NCI-H446 (cell line): Measurements from ENCODE around the gene VIPR2.
"Not testable (repeated sequence)": the region's sequence is repeated elsewhere in the genome, so short reads cannot be mapped to it uniquely, and the experiment has no call there.

Experiments
- DNase-seq, 2 experiments: peaks; one replicate each; lab custom pipeline; 2025; lab: John Stamatoyannopoulos, UW

Gene VIPR2

GRCh38 chr7:159103382-159104187 is 41.1 kb downstream of the VIPR2 start:
- no peak for DNase-seq

- no peak for DNase-seq
Measured at GRCh38 chr7:159102681-159103381, 41.8 kb downstream of the VIPR2 start.

- DNase-seq, result not testable (repeated sequence)
Measured at GRCh38 chr7:159101661-159102091, 43.0 kb downstream of the VIPR2 start.

GRCh38 chr7:159101083-159101395 is 43.6 kb downstream of the VIPR2 start:
- DNase-seq, result not testable (repeated sequence)

GRCh38 chr7:159100281-159101082 is 44.2 kb downstream of the VIPR2 start:
- DNase-seq, result not testable (repeated sequence)

- DNase-seq, result no peak
Measured at GRCh38 chr7:159099711-159100231, 44.9 kb downstream of the VIPR2 start.

- DNase-seq, result no peak
Measured at GRCh38 chr7:159098811-159099655, 45.6 kb downstream of the VIPR2 start.

GRCh38 chr7:159098424-159098786 is 46.3 kb downstream of the VIPR2 start:
- no peak for DNase-seq

- no peak for DNase-seq
Measured at GRCh38 chr7:159097661-159098423, 46.8 kb downstream of the VIPR2 start.

GRCh38 chr7:159096736-159097581 is 47.7 kb downstream of the VIPR2 start:
- no peak for DNase-seq

- no peak for DNase-seq
Measured at GRCh38 chr7:159095979-159096411, 48.7 kb downstream of the VIPR2 start.

- DNase-seq, result no peak
Measured at GRCh38 chr7:159094919-159095915, 49.5 kb downstream of the VIPR2 start.

GRCh38 chr7:159094023-159094740 is 50.5 kb downstream of the VIPR2 start:
- DNase-seq, result no peak

- no peak for DNase-seq
Measured at GRCh38 chr7:159093351-159093971, 51.2 kb downstream of the VIPR2 start.

GRCh38 chr7:159092701-159093121 is 52.0 kb downstream of the VIPR2 start:
- no peak for DNase-seq

GRCh38 chr7:159091480-159092475 is 52.9 kb downstream of the VIPR2 start:
- no peak for DNase-seq
